Endodermal cell (in vitro differentiated cells): ENCODE data around the gene ATP2B3. TPM values are rescaled to one million over a fixed set of nuclear protein-coding genes. Genes with fewer than 3 reads are reported as not detected.

Experiments used
- DNase-seq: peaks from one replicate; pipeline ENCODE4 v3.0.0-alpha.2; 2017
- H3K27ac ChIP-seq: 2 replicates; pipeline ENCODE4 v1.5.1; 2013; ENCODE audit warnings: mild to moderate bottlenecking, low read depth, low read length, moderate library complexity
- H3K27me3 ChIP-seq: 2 replicates; pipeline ENCODE4 v1.6.1; 2013; ENCODE audit warnings: mild to moderate bottlenecking, low read length, moderate library complexity; ENCODE audit not compliant: insufficient read depth, control insufficient read depth, poor library complexity, severe bottlenecking
- H3K36me3 ChIP-seq: 2 replicates; pipeline ENCODE4 v1.7.0; 2013; ENCODE audit warnings: mild to moderate bottlenecking, low read length, moderate library complexity; ENCODE audit not compliant: control insufficient read depth, insufficient read depth
- H3K4me1 ChIP-seq: one replicate; pipeline ENCODE4 v1.7.0; 2013; ENCODE audit warnings: low read length; ENCODE audit not compliant: control insufficient read depth, insufficient read depth
- H3K4me3 ChIP-seq: 2 replicates; pipeline ENCODE4 v1.5.1; 2013; ENCODE audit warnings: mild to moderate bottlenecking, low read length, moderate library complexity
- H3K9ac ChIP-seq: 2 replicates; pipeline ENCODE4 v1.6.1; 2013; ENCODE audit warnings: mild to moderate bottlenecking, low read length, moderate library complexity; ENCODE audit not compliant: poor library complexity, severe bottlenecking; ENCODE audit errors: extremely low read depth
- H3K9me3 ChIP-seq: 2 replicates; pipeline ENCODE4 v1.6.1; 2013; ENCODE audit warnings: mild to moderate bottlenecking, low read length, moderate library complexity; ENCODE audit not compliant: control insufficient read depth
- H3K27ac Mint-ChIP-seq: 2 replicates; pipeline ENCODE4 v1.8.0; 2020; ENCODE audit warnings: mixed read lengths
- H3K27me3 Mint-ChIP-seq: 2 replicates; pipeline ENCODE4 v1.8.0; 2021; ENCODE audit warnings: mild to moderate bottlenecking, mixed read lengths; ENCODE audit not compliant: insufficient read depth
- H3K36me3 Mint-ChIP-seq: 2 replicates; pipeline ENCODE4 v1.8.0; 2020; ENCODE audit warnings: low read depth, mixed read lengths
- H3K4me1 Mint-ChIP-seq: 2 replicates; pipeline ENCODE4 v1.8.0; 2020; ENCODE audit warnings: mixed read lengths
- H3K4me3 Mint-ChIP-seq: 2 replicates; pipeline ENCODE4 v1.8.0; 2020; ENCODE audit warnings: mild to moderate bottlenecking, moderate library complexity, mixed read lengths
- H3K9me3 Mint-ChIP-seq: 2 replicates; pipeline ENCODE4 v1.8.0; 2020; ENCODE audit warnings: mild to moderate bottlenecking, mixed read lengths
- WGBS, 2 experiments: methylation state at CpG; one replicate each; pipeline versions ENCODE4 v1.1.5 to v1.1.7; 2013; ENCODE audit warnings: missing lambda C conversion rate in 2 of 2, mixed read lengths in 1 of 2; ENCODE audit not compliant: insufficient coverage in 1 of 2, insufficient read length in 1 of 2; 5-methylcytosine and 5-hydroxymethylcytosine counted together
- total RNA-seq, 2 donors: library from RNA; stranded (reverse); fragmentation: NEBNext Ultra II Directional in 1 of 2; extraction: Animal tissue kit (Norgen Biotek cat#: 25700) in 1 of 2; gene quantifications; 2 replicates in 1 of 2; 3 replicates in 1 of 2; pipeline ENCODE4 v1.2.1, GENCODE V29; 2021
- TF ChIP-seq, protein P1 (sequence below): fragments of 200-600 bp; sonication (generic); conservative IDR thresholded peaks from 2 replicates; pipeline ENCODE4 v1.5.0; 2021; ENCODE audit warnings: antibody characterized with exemption, mild to moderate bottlenecking

ATP2B3 gene
- total RNA-seq, 2 donors from 2014 or later: not detected

GRCh38 chrX:153588782-153589446 is 71.5 kb downstream of the ATP2B3 start:
- WGBS, 2 experiments: 97 to 100% methylated on average over 7 to 24 of the region's 29 CpGs
- H3K36me3 ChIP-seq: no peaks in the 10 kb centered on the region
- no peaks in the 10 kb centered on the region for H3K27me3 Mint-ChIP-seq
- no peak overlapping the region for H3K27ac Mint-ChIP-seq
- no peaks in the 10 kb centered on the region for H3K4me1 Mint-ChIP-seq
- no peaks in the 10 kb centered on the region for H3K4me1 ChIP-seq
- H3K4me3 ChIP-seq: no peak overlapping the region
- H3K9ac ChIP-seq: no peak overlapping the region
- TF ChIP-seq, protein P1, sequence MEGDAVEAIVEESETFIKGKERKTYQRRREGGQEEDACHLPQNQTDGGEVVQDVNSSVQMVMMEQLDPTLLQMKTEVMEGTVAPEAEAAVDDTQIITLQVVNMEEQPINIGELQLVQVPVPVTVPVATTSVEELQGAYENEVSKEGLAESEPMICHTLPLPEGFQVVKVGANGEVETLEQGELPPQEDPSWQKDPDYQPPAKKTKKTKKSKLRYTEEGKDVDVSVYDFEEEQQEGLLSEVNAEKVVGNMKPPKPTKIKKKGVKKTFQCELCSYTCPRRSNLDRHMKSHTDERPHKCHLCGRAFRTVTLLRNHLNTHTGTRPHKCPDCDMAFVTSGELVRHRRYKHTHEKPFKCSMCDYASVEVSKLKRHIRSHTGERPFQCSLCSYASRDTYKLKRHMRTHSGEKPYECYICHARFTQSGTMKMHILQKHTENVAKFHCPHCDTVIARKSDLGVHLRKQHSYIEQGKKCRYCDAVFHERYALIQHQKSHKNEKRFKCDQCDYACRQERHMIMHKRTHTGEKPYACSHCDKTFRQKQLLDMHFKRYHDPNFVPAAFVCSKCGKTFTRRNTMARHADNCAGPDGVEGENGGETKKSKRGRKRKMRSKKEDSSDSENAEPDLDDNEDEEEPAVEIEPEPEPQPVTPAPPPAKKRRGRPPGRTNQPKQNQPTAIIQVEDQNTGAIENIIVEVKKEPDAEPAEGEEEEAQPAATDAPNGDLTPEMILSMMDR: no peak
- DNase-seq: no peak
- H3K27ac ChIP-seq: no peak overlapping the region
- no peaks in the 10 kb centered on the region for H3K27me3 ChIP-seq
- no peak overlapping the region for H3K4me3 Mint-ChIP-seq
- H3K9me3 ChIP-seq: no peaks in the 10 kb centered on the region
- H3K9me3 Mint-ChIP-seq: peaks cover 77% of the 10 kb centered on the region
- peaks cover 32% of the 10 kb centered on the region for H3K36me3 Mint-ChIP-seq

- Histone ChIP-seq H3K27me3 (no peaks in the 10 kb centered on the region), H3K4me3 (no peak overlapping the region), H3K9me3 (no peaks in the 10 kb centered on the region), H3K27ac (no peak overlapping the region), H3K9ac (no peak overlapping the region), H3K4me1 (no peaks in the 10 kb centered on the region), H3K36me3 (no peaks in the 10 kb centered on the region)
- TF ChIP-seq, protein P1: no peak
- H3K9me3 Mint-ChIP-seq: peaks cover 79% of the 10 kb centered on the region
- H3K4me1 Mint-ChIP-seq: no peaks in the 10 kb centered on the region
- H3K4me3 Mint-ChIP-seq: no peak overlapping the region
- no peak overlapping the region for H3K27ac Mint-ChIP-seq
- peaks cover 42% of the 10 kb centered on the region for H3K36me3 Mint-ChIP-seq
- WGBS, 2 experiments: 90 to 91% methylated on average over 4 to 26 of the region's 26 CpGs
- H3K27me3 Mint-ChIP-seq: no peaks in the 10 kb centered on the region
- DNase-seq: no peak
Observed at GRCh38 chrX:153590961-153591956, 73.8 kb downstream of the ATP2B3 start.

DNA sequence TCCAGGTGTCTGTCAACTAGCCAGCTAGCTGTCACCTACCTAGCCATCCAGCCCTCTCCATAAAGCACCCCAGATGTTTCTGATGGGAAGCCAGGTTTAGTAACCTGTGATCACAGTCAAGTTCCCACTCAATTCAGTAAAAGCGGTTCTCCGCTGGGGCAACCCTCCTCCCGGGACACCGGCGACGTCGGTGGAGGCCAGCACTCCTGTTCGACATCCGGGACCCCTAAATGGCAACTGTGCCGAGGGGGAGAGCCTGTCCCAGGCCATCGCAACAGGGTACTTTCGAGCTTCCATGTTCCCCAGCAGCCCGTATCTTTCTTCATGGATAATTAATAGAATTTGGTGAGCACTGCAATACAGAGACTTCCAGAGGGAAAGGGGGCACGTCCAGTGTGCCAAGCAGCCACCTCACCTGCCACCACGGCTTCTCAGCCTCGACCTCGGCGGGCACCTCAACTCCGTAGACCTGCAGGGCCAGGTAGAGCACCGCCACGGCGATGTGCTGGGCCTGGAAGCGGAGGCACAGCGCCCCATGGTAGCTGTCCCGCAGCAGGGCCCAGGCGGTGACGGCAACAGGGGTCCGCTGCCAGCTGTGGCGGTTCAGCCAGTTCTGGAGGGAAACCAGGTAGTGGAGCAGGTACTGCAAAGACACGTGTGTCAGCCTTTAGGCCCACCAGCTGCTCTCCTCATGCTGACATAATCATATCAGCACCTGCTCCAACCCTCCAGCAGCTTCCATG is 74.8 kb downstream of the ATP2B3 start:
- Mint-ChIP-seq H3K9me3 (peaks cover 82% of the 10 kb centered on the region), H3K27me3 (no peaks in the 10 kb centered on the region), H3K36me3 (peaks cover 35% of the 10 kb centered on the region), H3K4me3 (no peak overlapping the region), H3K4me1 (no peaks in the 10 kb centered on the region), H3K27ac (no peak overlapping the region)
- 96 to 100% methylated on average over 20 to 30 of the region's 30 CpGs for WGBS, 2 experiments
- no peak for DNase-seq
- Histone ChIP-seq H3K9ac (no peak overlapping the region), H3K9me3 (no peaks in the 10 kb centered on the region), H3K27me3 (no peaks in the 10 kb centered on the region), H3K27ac (no peak overlapping the region), H3K4me3 (no peak overlapping the region), H3K36me3 (no peaks in the 10 kb centered on the region), H3K4me1 (no peaks in the 10 kb centered on the region)
- TF ChIP-seq, protein P1: no peak
